ENCODE measurements around the gene QRSL1.

- no peak for TF ChIP-seq CTCF (IDR thresholded peaks at IDR 0.05)
- no peak for TF ChIP-seq EP300 (IDR thresholded peaks at IDR 0.05)
- TF ChIP-seq POLR2AphosphoS5 (IDR thresholded peaks at IDR 0.05): no peak
These were observed 56.5 kb downstream of the QRSL1 start for GRCh38 chr6:106685833-106686232.

Data from upper lobe of left lung (tissue), 4 donors.